B cell (primary cell): Measurements from ENCODE around the gene LENEP. TPM values are rescaled to one million over a fixed set of nuclear protein-coding genes. Genes with fewer than 3 reads are reported as not detected.

Source experiments
- ATAC-seq: fragments of 200-7000 bp; cut with Tn5 transposase; one replicate; pipeline ENCODE4 v1.10.0; 2021; ENCODE audit warnings: low read depth, mild to moderate bottlenecking, moderate number of reproducible peaks, moderate library complexity
- CTCF ChIA-PET: fragments of 350-600 bp; sonication (Branson Sonifier 250); formaldehyde crosslinking; loops from one replicate; lab custom pipeline; 2021; ENCODE audit warnings: antibody characterized with exemption, inconsistent platforms; lab: Charles Lee
- POLR2A ChIA-PET: fragments of 350-600 bp; sonication (Branson Sonifier 250); formaldehyde crosslinking; loops from one replicate; lab custom pipeline; 2021; ENCODE audit warnings: antibody characterized with exemption; lab: Charles Lee
- DNase-seq: peaks from one replicate; pipeline ENCODE4 v3.0.0; 2013
- H2AFZ ChIP-seq: 2 replicates; pipeline ENCODE4 v1.6.1; 2012; ENCODE audit warnings: mild to moderate bottlenecking, low read depth, low read length; ENCODE audit not compliant: insufficient read depth, poor library complexity, severe bottlenecking
- H3K27ac ChIP-seq, 2 donors: 1 replicate in 1 of 2; 2 replicates in 1 of 2; pipeline ENCODE4 v1.5.1; 2012 to 2013; ENCODE audit warnings: low read length in 2 of 2, mild to moderate bottlenecking in 2 of 2, moderate library complexity in 1 of 2
- H3K27me3 ChIP-seq, 4 experiments: fragments of 200-600 bp in 1 of 4; sonication (generic) in 1 of 4; replicated peaks in 1 of 4; 1 replicate in 2 of 4; 2 replicates in 2 of 4; pipeline versions ENCODE4 v1.6.1 to v1.7.0; 2013 to 2016; ENCODE audit warnings: low read length in 3 of 4, mild to moderate bottlenecking in 2 of 4, mixed read lengths in 1 of 4, moderate library complexity in 1 of 4; ENCODE audit not compliant: insufficient read depth in 4 of 4, control insufficient read depth in 3 of 4; ENCODE audit errors: control extremely low read depth in 1 of 4
- H3K36me3 ChIP-seq, 2 experiments: replicated peaks in 1 of 2; 1 replicate in 1 of 2; 2 replicates in 1 of 2; pipeline versions ENCODE4 v1.6.1 to v1.7.1; 2013; ENCODE audit warnings: low read length in 1 of 2; ENCODE audit not compliant: insufficient read depth in 2 of 2, control insufficient read depth in 1 of 2; ENCODE audit errors: control extremely low read depth in 1 of 2, extremely low read depth in 1 of 2
- H3K4me1 ChIP-seq, 2 donors: fragments of 200-600 bp in 1 of 2; sonication (generic) in 1 of 2; 1 replicate in 1 of 2; 2 replicates in 1 of 2; pipeline versions ENCODE4 v1.5.1 to v1.6.1; 2013 to 2017; ENCODE audit warnings: low read length in 2 of 2; ENCODE audit not compliant: control insufficient read depth in 2 of 2, insufficient read depth in 2 of 2
- H3K4me2 ChIP-seq: replicated peaks from 2 replicates; pipeline ENCODE3; 2012; ENCODE audit warnings: mild to moderate bottlenecking, low read depth, low read length; ENCODE audit not compliant: poor library complexity, severe bottlenecking
- H3K4me3 ChIP-seq, 5 experiments: fragments of 200-600 bp in 1 of 5; sonication (generic) in 1 of 5; 1 replicate in 3 of 5; 2 replicates in 2 of 5; pipeline versions ENCODE4 v1.5.1 to v1.7.0; 2011 to 2016; ENCODE audit warnings: low read length in 4 of 5, mild to moderate bottlenecking in 4 of 5, low read depth in 2 of 5, control low read depth in 1 of 5, moderate library complexity in 1 of 5; ENCODE audit not compliant: insufficient read depth in 1 of 5; ENCODE audit errors: control extremely low read depth in 1 of 5, extremely low read depth in 1 of 5
- H3K79me2 ChIP-seq: fragments of 200-600 bp; sonication (generic); one replicate; pipeline ENCODE4 v1.6.0; 2016; ENCODE audit warnings: low read length; ENCODE audit not compliant: control insufficient read depth, insufficient read depth
- H3K9ac ChIP-seq: fragments of 200-600 bp; sonication (generic); 2 replicates; pipeline ENCODE4 v1.6.1; 2017; ENCODE audit warnings: mild to moderate bottlenecking, low read length, moderate library complexity
- H3K9me3 ChIP-seq, 3 donors: one replicate each; pipeline versions ENCODE4 v1.6.1 to v1.7.1; 2013; ENCODE audit warnings: low read length in 2 of 3; ENCODE audit not compliant: control insufficient read depth in 2 of 3, insufficient read depth in 1 of 3; ENCODE audit errors: control extremely low read depth in 1 of 3
- H4K20me1 ChIP-seq: 2 replicates; pipeline ENCODE4 v1.6.0; 2012; ENCODE audit warnings: mild to moderate bottlenecking, low read length; ENCODE audit not compliant: insufficient read depth, control insufficient read depth, poor library complexity, severe bottlenecking
- H3K27ac Mint-ChIP-seq: one replicate; pipeline ENCODE4 v1.8.0; 2021; ENCODE audit warnings: mixed read lengths
- H3K27me3 Mint-ChIP-seq: one replicate; pipeline ENCODE4 v1.8.0; 2021; ENCODE audit warnings: mixed read lengths
- H3K4me1 Mint-ChIP-seq: one replicate; pipeline ENCODE4 v1.8.0; 2021; ENCODE audit warnings: mixed read lengths
- H3K4me3 Mint-ChIP-seq: one replicate; pipeline ENCODE4 v1.8.0; 2021; ENCODE audit warnings: mixed read lengths
- H3K9me3 Mint-ChIP-seq: one replicate; pipeline ENCODE4 v1.8.0; 2022; ENCODE audit warnings: mixed read lengths; ENCODE audit not compliant: insufficient read depth
- CTCF ChIP-seq: fragments of 200-600 bp; IDR thresholded peaks from one replicate; pipeline ENCODE4 v1.8.0; 2022; ENCODE audit warnings: antibody characterized with exemption, mild to moderate bottlenecking
- EZH2 ChIP-seq: IDR thresholded peaks from 2 replicates; pipeline ENCODE4 v1.6.1; 2012; ENCODE audit warnings: borderline replicate concordance, low read depth, mild to moderate bottlenecking, moderate library complexity, low read length; ENCODE audit not compliant: insufficient read depth, poor library complexity, severe bottlenecking
- WGBS: methylation state at CpG from one replicate; pipeline ENCODE4 v1.1.5; 2013; ENCODE audit warnings: missing lambda C conversion rate; ENCODE audit not compliant: insufficient coverage; 5-methylcytosine and 5-hydroxymethylcytosine counted together
- intact Hi-C: fragments of 100-400 bp; cut with micrococcal nuclease; formaldehyde crosslinking; loops from one replicate; pipeline ENCODE4 v1.10.0; 2022
- polyA plus RNA-seq: library from polyadenylated mRNA; depleted of rRNA; stranded (reverse); fragments of >200 nt; gene quantifications from 2 replicates; pipeline ENCODE4 v1.2.3, GENCODE V29; 2012
- total RNA-seq, 2 donors: library from RNA; stranded (reverse); fragments of 120-200 nt in 1 of 2; gene quantifications; 1 replicate in 1 of 2; 2 replicates in 1 of 2; pipeline versions ENCODE4 v1.2.3 to v1.2.4, GENCODE V29; 2013 to 2022

LENEP gene
- total and polyA plus RNA-seq, 2 donors (not counting 1 experiment from before 2014, with no cell fraction given), result 2.0 TPM; not detected in 1

GRCh38 chr1:154992721-154993571, 440 bp upstream of the LENEP start:
- H3K27me3 Mint-ChIP-seq, result no peaks in the 10 kb centered on the region
- H3K27ac Mint-ChIP-seq, result no peak overlapping the region
- POLR2A ChIA-PET, result interaction anchor here (0.7 kb wide), 3 partner anchors 31 to 731 kb away, joined by 3 to 5 read pairs (median 5); partner anchors contain the start of gene PYGO2
- no peak overlapping the region for H3K9ac ChIP-seq
- H3K27ac ChIP-seq, result no peak overlapping the region
- H3K9me3 ChIP-seq, result no peaks in the 10 kb centered on the region
- DNase-seq (no peak), ATAC-seq (no peak)
- no peak overlapping the region for H2AFZ ChIP-seq
- H3K4me3 Mint-ChIP-seq, result no peak overlapping the region
- peaks cover 0 to 2% of the 10 kb centered on the region in 2 donors for H3K4me1 ChIP-seq
- CTCF ChIA-PET, result interaction anchor here (0.9 to 18.4 kb wide), 4 partner anchors 14 to 67 kb away, joined by 3 to 295 read pairs (median 6); no protein-coding TSS in a partner anchor
- TF ChIP-seq CTCF, result no peak
- no peak for TF ChIP-seq EZH2
- H3K4me2 ChIP-seq, result no peak overlapping the region
- H3K27me3 ChIP-seq, result no peaks in the 10 kb centered on the region
- intact Hi-C loops, result no loop called here
- H3K36me3 ChIP-seq, result peaks cover 0 to 36% of the 10 kb centered on the region in 2 experiments
- no peaks in the 10 kb centered on the region for H3K9me3 Mint-ChIP-seq
- peaks cover 22% of the 10 kb centered on the region for H3K79me2 ChIP-seq
- H4K20me1 ChIP-seq, result peaks cover 26% of the 10 kb centered on the region
- H3K4me1 Mint-ChIP-seq, result peaks cover 20% of the 10 kb centered on the region
- H3K4me3 ChIP-seq, result no peak overlapping the region
- 74% methylated on average over 3 of the region's 14 CpGs for WGBS

GRCh38 chr1:154994269-154994587, 842 bp downstream of the LENEP start:
- DNase-seq (no peak), ATAC-seq (no peak)
- no peaks in the 10 kb centered on the region for H3K9me3 Mint-ChIP-seq
- Histone ChIP-seq H3K9me3 (no peaks in the 10 kb centered on the region), H3K4me3 (no peak overlapping the region), H3K79me2 (peaks cover 9% of the 10 kb centered on the region), H3K27me3 (no peaks in the 10 kb centered on the region), H3K4me1 (peaks cover 6 to 8% of the 10 kb centered on the region in 2 donors), H3K27ac (no peak overlapping the region), H3K9ac (no peak overlapping the region), H3K36me3 (peaks cover 0 to 23% of the 10 kb centered on the region in 2 experiments), H4K20me1 (peaks cover 13% of the 10 kb centered on the region), H2AFZ (no peak overlapping the region), H3K4me2 (no peak overlapping the region)
- intact Hi-C loops, result no loop called here
- no peaks in the 10 kb centered on the region for H3K27me3 Mint-ChIP-seq
- no peak overlapping the region for H3K27ac Mint-ChIP-seq
- H3K4me1 Mint-ChIP-seq, result peaks cover 21% of the 10 kb centered on the region
- CTCF ChIA-PET, result interaction anchor here (0.6 to 18.4 kb wide), 8 partner anchors 11 to 517 kb away, joined by 3 to 295 read pairs (median 4); partner anchors contain the start of genes ADAM15 and FLAD1
- POLR2A ChIA-PET, result interaction anchor here (1.2 to 1.4 kb wide), 2 partner anchors 11 to 23 kb away, joined by 3 to 7 read pairs; partner anchors contain the start of gene FLAD1
- no peak overlapping the region for H3K4me3 Mint-ChIP-seq
- no peak for TF ChIP-seq CTCF
- no peak for TF ChIP-seq EZH2
- 75% methylated on average over 1 of the region's 1 CpG for WGBS
